Lung (tissue), 12 donors: ENCODE measurements around the gene ZFAND4. TPM values are rescaled to one million over a fixed set of nuclear protein-coding genes. Genes with fewer than 3 reads are reported as not detected.

Experiments
- ATAC-seq: fragments of 200-7000 bp; cut with Tn5 transposase; one replicate; pipeline ENCODE4 v1.9.1; 2020; ENCODE audit warnings: moderate number of reproducible peaks; ENCODE audit not compliant: insufficient read depth, low FRiP score
- DNase-seq, 3 donors: peaks; one replicate each; pipeline ENCODE4 v3.0.0-alpha.2; 2013 to 2017
- H3K27ac ChIP-seq, 2 donors: one replicate each; pipeline ENCODE4 v1.5.1; 2013; ENCODE audit warnings: mild to moderate bottlenecking in 2 of 2, moderate library complexity in 2 of 2, control low read depth in 1 of 2, inconsistent platforms in 1 of 2, low read depth in 1 of 2, low read length in 1 of 2
- H3K27me3 ChIP-seq, 3 donors: one replicate each; pipeline ENCODE4 v1.5.1; 2013; ENCODE audit warnings: low read length in 2 of 3; ENCODE audit not compliant: control insufficient read depth in 3 of 3, insufficient read depth in 3 of 3
- H3K36me3 ChIP-seq, 4 donors: one replicate each; pipeline ENCODE4 v1.5.1; 2013; ENCODE audit warnings: low read length in 4 of 4, mild to moderate bottlenecking in 1 of 4, moderate library complexity in 1 of 4; ENCODE audit not compliant: control insufficient read depth in 4 of 4, insufficient read depth in 4 of 4
- H3K4me1 ChIP-seq, 5 donors: one replicate each; pipeline ENCODE4 v1.5.1; 2013; ENCODE audit warnings: low read length in 5 of 5, mild to moderate bottlenecking in 2 of 5, moderate library complexity in 1 of 5; ENCODE audit not compliant: control insufficient read depth in 5 of 5, insufficient read depth in 5 of 5
- H3K4me3 ChIP-seq: one replicate; pipeline ENCODE4 v1.5.1; 2013; ENCODE audit warnings: mild to moderate bottlenecking, control low read depth, moderate library complexity
- H3K9ac ChIP-seq, 2 donors: one replicate each; pipeline ENCODE4 v1.5.1; 2013; ENCODE audit warnings: low read length in 2 of 2, control low read depth in 1 of 2; ENCODE audit not compliant: insufficient read depth in 1 of 2
- H3K9me3 ChIP-seq, 4 donors: one replicate each; pipeline ENCODE4 v1.5.1; 2013; ENCODE audit warnings: low read length in 3 of 4, mild to moderate bottlenecking in 1 of 4, moderate library complexity in 1 of 4; ENCODE audit not compliant: control insufficient read depth in 4 of 4, insufficient read depth in 3 of 4
- WGBS, 2 donors: extraction: QIAGEN DNeasy Blood & Tissue Kit; methylation state at CpG; one replicate each; pipeline ENCODE4 v1.1.7; 2013; 5-methylcytosine and 5-hydroxymethylcytosine counted together
- polyA plus RNA-seq, 2 donors: library from polyadenylated mRNA; stranded (reverse); fragments of 200-250 nt; gene quantifications; one replicate each; pipeline ENCODE4 v1.2.1, GENCODE V29; 2013
- total RNA-seq, 2 donors: library from RNA; depleted of rRNA in 1 of 2; stranded (reverse); fragments of >200 nt in 1 of 2; gene quantifications; one replicate each; pipeline ENCODE4 v1.2.1, GENCODE V29; 2014 to 2021
- TF ChIP-seq, protein P1 (sequence below): IDR thresholded peaks from 2 replicates; pipeline ENCODE4 v1.5.1; 2012; ENCODE audit warnings: mild to moderate bottlenecking; ENCODE audit errors: control extremely low read depth, extremely low read depth
- donor health status: control.
- donor health status: control.
- donor health status: Bipolar disorder and iron deficiency.
- donor health status: healthy.
- donor health status: DM: yes; HTN: yes; CAD: no.

The ZFAND4 gene
- total and polyA plus RNA-seq, 4 donors = 4.4 to 19.1 (median 11.5) TPM

DNA sequence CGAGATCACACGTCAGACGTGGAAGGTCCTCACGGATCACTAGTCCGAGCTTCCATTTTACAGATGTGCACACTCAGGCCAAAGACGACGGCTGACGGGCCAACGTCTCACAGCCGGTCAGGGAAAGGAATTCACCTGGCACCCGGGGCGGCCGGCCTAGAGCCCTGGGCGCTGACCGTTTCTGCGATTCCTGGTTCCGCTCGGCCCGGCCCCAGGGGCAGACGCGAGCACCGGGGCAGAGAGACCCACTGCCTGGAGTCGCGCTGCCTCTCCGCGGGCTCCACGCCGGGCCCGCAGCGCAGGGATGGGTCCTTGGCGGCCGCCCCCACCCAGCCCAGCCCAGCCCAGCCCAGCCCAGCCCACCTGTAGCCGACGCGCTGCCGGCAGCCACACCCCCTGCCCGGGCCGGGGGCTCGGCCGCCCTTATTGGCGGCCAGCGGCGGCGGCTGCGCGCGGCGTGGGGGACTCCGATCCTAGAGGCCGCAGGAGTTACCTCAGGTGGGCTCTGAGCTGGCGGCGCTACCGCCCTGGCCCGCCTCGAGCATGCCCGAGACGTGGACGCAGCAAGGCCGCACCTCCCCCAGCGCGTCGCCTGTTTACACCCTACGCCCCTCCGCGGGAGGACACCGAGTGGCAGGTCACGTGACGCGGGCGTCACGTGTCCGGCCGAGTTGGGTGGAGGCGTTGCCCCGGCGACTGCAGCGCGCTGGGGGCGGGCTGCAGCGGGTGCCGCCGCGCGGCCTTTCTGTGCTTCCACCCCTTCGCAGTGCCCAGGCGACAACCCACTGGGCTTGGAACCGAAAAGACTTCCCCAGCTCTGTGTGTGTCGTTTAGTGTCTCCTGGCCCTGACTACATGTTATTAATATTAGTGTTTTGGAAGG is 78.1 kb downstream of the ZFAND4 start:
- Histone ChIP-seq H3K4me3 (peak overlapping the region; percentile 96), H3K9ac (peak overlapping the region; percentile 51 to 88), H3K36me3 (peaks cover 0 to 6% (median 0%) of the 10 kb centered on the region in 4 donors), H3K4me1 (peaks cover 0 to 17% (median 2%) of the 10 kb centered on the region in 5 donors), H3K27me3 (peaks cover 0 to 10% (median 4%) of the 10 kb centered on the region in 3 donors), H3K9me3 (no peaks in the 10 kb centered on the region), H3K27ac (peak overlapping the region; percentile 75 to 82)
- DNase-seq (peak; percentile 92 to 97 (median 94)), ATAC-seq (peak; percentile 96)
- TF ChIP-seq, protein P1, sequence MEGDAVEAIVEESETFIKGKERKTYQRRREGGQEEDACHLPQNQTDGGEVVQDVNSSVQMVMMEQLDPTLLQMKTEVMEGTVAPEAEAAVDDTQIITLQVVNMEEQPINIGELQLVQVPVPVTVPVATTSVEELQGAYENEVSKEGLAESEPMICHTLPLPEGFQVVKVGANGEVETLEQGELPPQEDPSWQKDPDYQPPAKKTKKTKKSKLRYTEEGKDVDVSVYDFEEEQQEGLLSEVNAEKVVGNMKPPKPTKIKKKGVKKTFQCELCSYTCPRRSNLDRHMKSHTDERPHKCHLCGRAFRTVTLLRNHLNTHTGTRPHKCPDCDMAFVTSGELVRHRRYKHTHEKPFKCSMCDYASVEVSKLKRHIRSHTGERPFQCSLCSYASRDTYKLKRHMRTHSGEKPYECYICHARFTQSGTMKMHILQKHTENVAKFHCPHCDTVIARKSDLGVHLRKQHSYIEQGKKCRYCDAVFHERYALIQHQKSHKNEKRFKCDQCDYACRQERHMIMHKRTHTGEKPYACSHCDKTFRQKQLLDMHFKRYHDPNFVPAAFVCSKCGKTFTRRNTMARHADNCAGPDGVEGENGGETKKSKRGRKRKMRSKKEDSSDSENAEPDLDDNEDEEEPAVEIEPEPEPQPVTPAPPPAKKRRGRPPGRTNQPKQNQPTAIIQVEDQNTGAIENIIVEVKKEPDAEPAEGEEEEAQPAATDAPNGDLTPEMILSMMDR = no peak
- 0 to 1% methylated on average over 72 to 88 of the region's 88 CpGs for WGBS, 2 donors

DNA sequence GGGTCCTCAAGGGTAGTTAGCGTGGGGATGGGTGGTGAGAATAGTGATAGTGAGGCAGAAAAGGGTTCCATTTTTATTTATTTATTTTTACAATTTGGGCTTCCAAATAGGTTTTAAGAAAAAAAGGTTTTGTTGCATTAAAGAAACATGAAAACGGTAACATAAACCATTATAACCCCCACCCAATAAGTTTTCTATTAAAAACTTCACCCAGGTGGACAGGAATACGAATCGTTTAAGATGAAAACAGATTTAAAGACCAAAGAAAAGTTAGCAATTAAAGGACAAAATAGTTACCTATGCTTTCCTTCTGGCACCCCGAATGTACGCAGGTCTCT is 78.7 kb downstream of the ZFAND4 start:
- Histone ChIP-seq H3K27ac (peak overlapping the region; percentile 75 to 82), H3K9me3 (no peaks in the 10 kb centered on the region), H3K27me3 (peaks cover 0 to 4% (median 2%) of the 10 kb centered on the region in 3 donors), H3K9ac (peak overlapping the region; percentile 51 to 84), H3K4me3 (peak overlapping the region; percentile 96), H3K4me1 (peaks cover 0 to 17% (median 2%) of the 10 kb centered on the region in 5 donors), H3K36me3 (peaks cover 0 to 6% (median 0%) of the 10 kb centered on the region in 4 donors)
- DNase-seq (no peak), ATAC-seq (no peak)
- TF ChIP-seq, protein P1 = no peak
- 14 to 15% methylated on average over 6 of the region's 6 CpGs for whole genome bisulfite sequencing, 2 donors

DNA sequence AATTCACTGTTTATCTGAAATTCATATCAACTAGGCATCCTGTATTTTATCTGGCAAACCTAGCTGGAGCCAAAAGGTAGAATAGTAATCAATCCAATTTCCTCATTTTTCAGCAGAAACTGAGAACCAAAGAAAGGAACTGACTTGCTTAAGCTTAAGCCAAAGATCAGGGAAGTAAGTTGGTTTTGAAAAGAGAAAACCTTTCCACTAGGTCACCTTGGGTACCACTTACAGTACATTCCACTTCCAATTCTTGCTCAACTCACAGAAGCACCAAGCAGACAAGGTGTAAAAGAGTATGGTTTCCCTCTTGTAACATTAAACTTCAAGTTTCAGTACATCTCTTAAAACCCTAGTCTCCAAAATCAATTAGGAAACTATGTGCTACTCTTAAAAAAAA is 79.6 kb downstream of the ZFAND4 start:
- no peaks in the 10 kb centered on the region for H3K27me3 ChIP-seq
- H3K9ac ChIP-seq = no peak overlapping the region
- H3K9me3 ChIP-seq = no peaks in the 10 kb centered on the region
- TF ChIP-seq, protein P1 = no peak
- ATAC-seq (no peak), DNase-seq (peak in 2 of 3 donors; percentile 3 to 8)
- H3K27ac ChIP-seq = peak overlapping the region in 1 of 2 donors; percentile 7
- H3K36me3 ChIP-seq = peaks cover 0 to 6% (median 0%) of the 10 kb centered on the region in 4 donors
- H3K4me3 ChIP-seq = no peak overlapping the region
- H3K4me1 ChIP-seq = peaks cover 0 to 17% (median 2%) of the 10 kb centered on the region in 5 donors
